ENCODE measurements around the gene PARP12. TPM values are rescaled to one million over a fixed set of nuclear protein-coding genes. Genes with fewer than 3 reads are reported as not detected.

PARP12 gene
- total RNA-seq, 4 donors from 2014 or later, result 22.7 to 81.0 (median 27.0) TPM

DNA sequence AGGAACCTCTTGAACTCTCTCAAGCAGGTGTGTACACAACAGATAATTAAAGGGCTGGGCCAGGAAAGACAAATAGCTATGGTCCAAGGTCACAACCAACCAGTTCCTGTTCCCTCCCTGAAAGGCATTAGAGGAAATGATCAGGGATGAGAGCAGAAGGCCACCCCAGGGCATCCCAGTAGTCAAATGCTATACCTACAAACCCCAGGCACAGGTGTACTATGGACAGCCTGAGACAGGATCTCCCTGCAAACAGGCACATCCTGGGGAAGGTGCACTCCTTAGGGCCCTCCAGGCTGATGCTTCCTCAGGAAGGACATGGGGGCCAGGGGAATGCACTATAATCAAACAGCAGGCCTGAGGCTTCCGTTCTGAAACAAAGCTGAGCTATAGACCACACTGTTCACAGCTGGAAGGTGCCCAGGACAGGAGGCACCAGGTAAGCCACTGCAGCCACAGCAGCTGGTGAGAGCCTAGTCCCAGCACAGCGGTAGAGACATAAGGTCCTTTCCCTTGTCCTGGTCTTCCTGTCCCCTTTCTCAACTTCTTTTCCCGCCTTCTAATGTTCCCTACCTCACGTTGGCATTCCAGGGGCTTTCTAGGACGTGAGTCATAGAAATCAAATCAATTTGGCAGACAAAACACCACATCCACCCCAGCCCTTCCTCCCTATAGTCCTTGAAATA lies 13.3 kb downstream of the PARP12 start:
- no peaks in the 10 kb centered on the region for H3K27me3 ChIP-seq
- no peak for DNase-seq (ENCODE audit: low spot score in 2 of 2)
- H3K4me1 ChIP-seq, result no peaks in the 10 kb centered on the region
- H3K4me3 ChIP-seq, result no peak overlapping the region
- TF ChIP-seq EP300 (IDR thresholded peaks at IDR 0.05) (no peak), POLR2AphosphoS5 (IDR thresholded peaks at IDR 0.05) (no peak), POLR2A (IDR thresholded peaks at IDR 0.05) (no peak)
- TF ChIP-seq, protein P1, sequence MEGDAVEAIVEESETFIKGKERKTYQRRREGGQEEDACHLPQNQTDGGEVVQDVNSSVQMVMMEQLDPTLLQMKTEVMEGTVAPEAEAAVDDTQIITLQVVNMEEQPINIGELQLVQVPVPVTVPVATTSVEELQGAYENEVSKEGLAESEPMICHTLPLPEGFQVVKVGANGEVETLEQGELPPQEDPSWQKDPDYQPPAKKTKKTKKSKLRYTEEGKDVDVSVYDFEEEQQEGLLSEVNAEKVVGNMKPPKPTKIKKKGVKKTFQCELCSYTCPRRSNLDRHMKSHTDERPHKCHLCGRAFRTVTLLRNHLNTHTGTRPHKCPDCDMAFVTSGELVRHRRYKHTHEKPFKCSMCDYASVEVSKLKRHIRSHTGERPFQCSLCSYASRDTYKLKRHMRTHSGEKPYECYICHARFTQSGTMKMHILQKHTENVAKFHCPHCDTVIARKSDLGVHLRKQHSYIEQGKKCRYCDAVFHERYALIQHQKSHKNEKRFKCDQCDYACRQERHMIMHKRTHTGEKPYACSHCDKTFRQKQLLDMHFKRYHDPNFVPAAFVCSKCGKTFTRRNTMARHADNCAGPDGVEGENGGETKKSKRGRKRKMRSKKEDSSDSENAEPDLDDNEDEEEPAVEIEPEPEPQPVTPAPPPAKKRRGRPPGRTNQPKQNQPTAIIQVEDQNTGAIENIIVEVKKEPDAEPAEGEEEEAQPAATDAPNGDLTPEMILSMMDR (IDR thresholded peaks at IDR 0.05), result no peak
- H3K36me3 ChIP-seq, result peaks cover 13% of the 10 kb centered on the region
- WGBS, result 74% methylated on average over 5 of the region's 5 CpGs
- no peak overlapping the region for H3K27ac ChIP-seq
- no peaks in the 10 kb centered on the region for H3K9me3 ChIP-seq

DNA sequence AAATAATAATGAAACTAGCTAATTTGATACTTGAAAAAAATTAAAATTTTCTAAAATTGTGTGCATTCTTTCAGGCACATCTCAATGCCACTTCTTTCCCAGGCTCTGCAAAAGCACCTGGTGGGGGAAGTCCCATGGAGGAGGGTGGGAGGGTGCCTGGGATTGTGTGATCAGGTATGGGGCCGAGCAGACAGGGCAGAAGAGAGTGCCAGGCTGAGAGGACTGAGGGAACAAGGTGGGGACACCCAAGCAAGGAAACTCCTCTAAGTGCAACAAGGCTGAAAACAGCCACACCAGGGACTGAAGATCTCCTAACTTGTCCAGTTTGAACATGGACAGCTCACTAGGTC lies 13.8 kb downstream of the PARP12 start:
- Histone ChIP-seq H3K27me3 (no peaks in the 10 kb centered on the region), H3K27ac (no peak overlapping the region), H3K4me3 (no peak overlapping the region), H3K9me3 (no peaks in the 10 kb centered on the region), H3K4me1 (no peaks in the 10 kb centered on the region), H3K36me3 (peaks cover 15% of the 10 kb centered on the region)
- no peak for DNase-seq (ENCODE audit: low spot score in 2 of 2)
- WGBS, result 71% methylated on average over 1 of the region's 1 CpG
- no peak for TF ChIP-seq EP300 (IDR thresholded peaks at IDR 0.05)
- TF ChIP-seq POLR2A (IDR thresholded peaks at IDR 0.05), result no peak
- no peak for TF ChIP-seq POLR2AphosphoS5 (IDR thresholded peaks at IDR 0.05)
- TF ChIP-seq, protein P1 (IDR thresholded peaks at IDR 0.05), result no peak

DNA sequence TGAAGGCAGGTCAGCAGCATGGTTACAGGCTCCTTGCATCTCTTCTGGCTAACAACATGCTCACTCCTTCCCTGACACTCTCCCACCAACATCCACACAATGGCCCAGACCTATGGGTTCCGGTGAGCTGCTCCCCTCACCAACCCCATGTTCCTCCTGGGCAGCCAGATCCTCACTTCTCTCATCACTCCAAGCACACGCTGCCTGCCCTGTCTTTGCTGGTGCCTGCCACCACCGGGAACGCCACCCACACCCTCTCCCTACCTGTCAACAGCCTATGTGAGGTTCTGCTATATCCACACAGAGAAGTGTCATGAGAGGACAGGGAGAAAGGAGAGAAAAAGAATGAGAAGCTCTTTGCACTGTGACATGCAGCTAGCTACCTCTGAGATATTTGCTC lies 14.6 kb downstream of the PARP12 start:
- TF ChIP-seq, protein P1 (IDR thresholded peaks at IDR 0.05), result no peak
- TF ChIP-seq EP300 (IDR thresholded peaks at IDR 0.05) (no peak), POLR2AphosphoS5 (IDR thresholded peaks at IDR 0.05) (no peak), POLR2A (IDR thresholded peaks at IDR 0.05) (no peak)
- Histone ChIP-seq H3K4me1 (no peaks in the 10 kb centered on the region), H3K27me3 (no peaks in the 10 kb centered on the region), H3K9me3 (no peaks in the 10 kb centered on the region), H3K4me3 (no peak overlapping the region), H3K36me3 (peaks cover 15% of the 10 kb centered on the region), H3K27ac (no peak overlapping the region)
- WGBS, result 98% methylated on average over 4 of the region's 4 CpGs
- DNase-seq (ENCODE audit: low spot score in 2 of 2), result no peak

DNA sequence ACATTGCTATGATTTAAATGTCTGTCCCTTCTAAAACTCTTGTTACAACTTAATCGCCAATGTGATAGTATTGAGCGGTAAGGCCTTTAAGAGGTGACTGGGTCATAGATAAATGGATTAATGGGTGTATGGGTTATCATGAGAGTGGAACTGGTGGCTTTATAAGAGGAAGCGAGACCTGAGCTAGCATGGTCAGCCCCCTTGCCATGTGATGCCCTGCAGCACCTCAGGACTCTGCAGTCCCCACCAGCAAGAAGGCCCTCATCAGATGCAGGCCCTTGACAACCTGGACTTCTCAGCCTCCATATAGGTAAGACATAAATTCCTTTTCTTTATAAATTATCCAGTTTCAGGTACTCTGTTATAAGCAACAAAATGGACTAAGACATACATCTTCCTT lies 15.6 kb downstream of the PARP12 start:
- Histone ChIP-seq H3K9me3 (no peaks in the 10 kb centered on the region), H3K36me3 (peaks cover 15% of the 10 kb centered on the region), H3K27ac (no peak overlapping the region), H3K27me3 (no peaks in the 10 kb centered on the region), H3K4me3 (no peak overlapping the region), H3K4me1 (no peaks in the 10 kb centered on the region)
- 94% methylated on average over 3 of the region's 3 CpGs for WGBS
- no peak for DNase-seq (ENCODE audit: low spot score in 2 of 2)
- no peak for TF ChIP-seq POLR2A (IDR thresholded peaks at IDR 0.05)

DNA sequence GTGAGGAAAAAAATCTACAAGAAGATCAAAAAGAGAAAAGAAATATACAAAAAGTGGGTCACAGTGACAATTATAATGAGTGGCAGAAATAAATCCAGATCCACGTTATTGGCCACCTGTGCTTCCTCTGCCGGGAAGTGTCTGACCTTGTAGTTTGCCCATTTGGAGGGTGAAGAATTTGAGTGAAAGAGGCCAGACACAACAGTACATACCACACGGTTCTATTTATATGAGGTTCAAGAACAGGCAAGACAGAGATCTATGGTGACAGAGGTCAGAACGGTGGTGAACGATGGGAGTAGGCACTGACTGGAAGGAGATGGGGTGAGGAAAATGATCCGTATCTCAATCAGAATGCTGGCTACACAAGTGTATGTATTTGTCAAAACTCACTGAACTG lies 17.1 kb downstream of the PARP12 start:
- peaks cover 21% of the 10 kb centered on the region for H3K36me3 ChIP-seq
- 77% methylated on average over 6 of the region's 6 CpGs for WGBS
- TF ChIP-seq POLR2A (IDR thresholded peaks at IDR 0.05), result no peak
- TF ChIP-seq, protein P1 (IDR thresholded peaks at IDR 0.05), result no peak
- TF ChIP-seq POLR2AphosphoS5 (IDR thresholded peaks at IDR 0.05), result no peak
- no peak for TF ChIP-seq EP300 (IDR thresholded peaks at IDR 0.05)

DNA sequence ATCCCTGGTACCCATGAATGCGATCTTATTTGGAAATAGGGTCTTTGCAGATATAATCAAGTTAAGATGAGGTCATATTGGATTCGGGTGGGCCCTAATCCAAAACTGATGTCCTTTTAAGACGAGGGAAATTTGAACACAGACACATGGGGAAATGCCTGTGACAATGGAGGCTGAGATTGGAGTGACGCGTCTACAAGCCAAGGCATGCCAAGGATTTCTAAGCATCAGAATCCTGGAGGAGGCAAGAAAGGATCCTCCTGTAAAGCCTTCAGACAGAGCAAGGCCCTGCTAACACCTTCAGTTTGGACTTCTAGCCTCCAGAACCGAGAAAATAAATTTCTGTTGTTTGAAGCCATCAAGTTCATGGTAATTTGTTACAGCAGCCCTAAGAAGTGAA lies 18.5 kb downstream of the PARP12 start:
- no peak overlapping the region for H3K4me3 ChIP-seq
- peaks cover 28% of the 10 kb centered on the region for H3K36me3 ChIP-seq
- no peaks in the 10 kb centered on the region for H3K9me3 ChIP-seq
- H3K27ac ChIP-seq, result no peak overlapping the region
- no peaks in the 10 kb centered on the region for H3K27me3 ChIP-seq
- no peaks in the 10 kb centered on the region for H3K4me1 ChIP-seq
- TF ChIP-seq POLR2AphosphoS5 (IDR thresholded peaks at IDR 0.05) (no peak), POLR2A (IDR thresholded peaks at IDR 0.05) (no peak)
- no peak for DNase-seq (ENCODE audit: low spot score in 2 of 2)
- 88% methylated on average over 6 of the region's 6 CpGs for WGBS

More for the DNA sequence above, 17.1 kb downstream of the PARP12 start:
- H3K27ac ChIP-seq, result no peak overlapping the region
- H3K27me3 ChIP-seq, result no peaks in the 10 kb centered on the region
- no peak for DNase-seq (ENCODE audit: low spot score in 2 of 2)
- H3K4me1 ChIP-seq, result no peaks in the 10 kb centered on the region
- H3K4me3 ChIP-seq, result no peak overlapping the region
- no peaks in the 10 kb centered on the region for H3K9me3 ChIP-seq
